Caco-2 (cell line): Measurements from ENCODE around the gene MAP2K5. TPM values are rescaled to one million over a fixed set of nuclear protein-coding genes. Genes with fewer than 3 reads are reported as not detected.

Experiments used
- BruUV-seq: library from RNA; stranded (reverse); fragments of 400-500 nt; replicated peaks from 2 replicates; lab custom pipeline; 2021; lab: Mats Ljungman, UMichigan
- CTCF ChIA-PET: fragments of 300-600 bp; sonication (Branson Sonifier 250); formaldehyde crosslinking; loops from one replicate; lab custom pipeline; 2022; ENCODE audit warnings: antibody characterized with exemption; lab: Charles Lee
- POLR2A ChIA-PET: fragments of 300-600 bp; sonication (Branson Sonifier 250); formaldehyde crosslinking; loops from one replicate; lab custom pipeline; 2022; ENCODE audit warnings: antibody characterized with exemption; lab: Charles Lee
- DNase-seq, 2 experiments: peaks; one replicate each; pipeline versions ENCODE4 v3.0.0 to v3.0.0-alpha.2; 2020 to 2022
- H3K27me3 ChIP-seq: replicated peaks from 2 replicates; pipeline ENCODE4 v1.6.0; 2011; ENCODE audit warnings: low read length; ENCODE audit not compliant: control insufficient read depth, insufficient read depth
- H3K36me3 ChIP-seq: 2 replicates; pipeline ENCODE4 v1.5.1; 2011; ENCODE audit warnings: low read length; ENCODE audit not compliant: control insufficient read depth, insufficient read depth
- H3K4me1 ChIP-seq: fragments of 250-450 bp; sonication (Bioruptor Pico); 2 replicates; pipeline ENCODE4 v1.5.1; 2020; ENCODE audit warnings: mild to moderate bottlenecking
- H3K4me3 ChIP-seq: 2 replicates; pipeline ENCODE4 v1.5.1; 2011; ENCODE audit warnings: low read depth, mild to moderate bottlenecking, control low read depth, low read length
- H3K9me3 ChIP-seq: fragments of 250-450 bp; sonication (Bioruptor Pico); 2 replicates; pipeline ENCODE4 v1.5.1; 2020; ENCODE audit warnings: mild to moderate bottlenecking, moderate library complexity
- H3K27ac Mint-ChIP-seq: one replicate; pipeline ENCODE4 v1.8.0; 2022; ENCODE audit warnings: mixed read lengths; ENCODE audit not compliant: unreplicated experiment
- H3K27me3 Mint-ChIP-seq: one replicate; pipeline ENCODE4 v1.8.0; 2022; ENCODE audit warnings: mixed read lengths; ENCODE audit not compliant: insufficient read depth, unreplicated experiment
- H3K36me3 Mint-ChIP-seq: one replicate; pipeline ENCODE4 v1.8.0; 2022; ENCODE audit warnings: mild to moderate bottlenecking, mixed read lengths; ENCODE audit not compliant: insufficient read depth, unreplicated experiment
- H3K4me1 Mint-ChIP-seq: one replicate; pipeline ENCODE4 v1.8.0; 2022; ENCODE audit warnings: low read depth, mixed read lengths; ENCODE audit not compliant: unreplicated experiment
- H3K4me3 Mint-ChIP-seq: one replicate; pipeline ENCODE4 v1.8.0; 2022; ENCODE audit warnings: mild to moderate bottlenecking, moderate library complexity, mixed read lengths; ENCODE audit not compliant: unreplicated experiment
- H3K9me3 Mint-ChIP-seq: one replicate; pipeline ENCODE4 v1.8.0; 2022; ENCODE audit warnings: mixed read lengths; ENCODE audit not compliant: unreplicated experiment
- intact Hi-C: fragments of 100-400 bp; cut with micrococcal nuclease; formaldehyde crosslinking; loops from one replicate; pipeline ENCODE4 v1.10.0; 2022; ENCODE audit not compliant: unreplicated experiment
- total RNA-seq: library from RNA; stranded (reverse); gene quantifications from 2 replicates; pipeline ENCODE4 v1.2.3, GENCODE V29; 2022
- TF ChIP-seq, protein P1 (sequence below), 2 experiments: fragments of 200-600 bp in 1 of 2; IDR thresholded peaks; 1 replicate in 1 of 2; 2 replicates in 1 of 2; pipeline versions ENCODE4 v1.5.1 to v1.8.0; 2011 to 2022; ENCODE audit warnings: antibody characterized with exemption in 1 of 2, control low read depth in 1 of 2, inconsistent platforms in 1 of 2, low read depth in 1 of 2, low read length in 1 of 2, mild to moderate bottlenecking in 1 of 2, moderate library complexity in 1 of 2; ENCODE audit not compliant: insufficient read depth in 1 of 2, severe bottlenecking in 1 of 2, unreplicated experiment in 1 of 2

The MAP2K5 gene
- total RNA-seq, 1 experiment from 2014 or later, result 12.2 TPM

DNA sequence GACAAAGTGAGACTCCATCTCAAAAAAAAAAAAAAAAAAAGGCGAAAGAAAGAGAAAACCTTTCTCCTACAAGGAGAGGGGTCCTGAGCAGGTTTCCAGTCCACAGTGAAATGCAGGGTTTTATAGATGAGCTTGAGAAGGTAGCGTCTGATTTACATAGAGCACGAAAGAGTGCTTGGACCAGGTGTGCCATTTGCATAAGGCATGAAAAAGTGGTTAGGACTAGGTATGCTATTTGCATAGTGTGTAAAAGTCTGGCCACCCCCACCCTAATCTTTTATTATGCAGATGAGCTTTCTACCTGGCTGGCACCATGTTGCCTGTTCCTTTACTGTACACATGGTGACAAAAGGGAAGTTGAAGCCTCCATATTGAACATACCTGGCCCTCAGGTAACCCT lies 311.0 kb downstream of the MAP2K5 start:
- Histone ChIP-seq H3K4me3 (no peak overlapping the region), H3K4me1 (peaks cover 11% of the 10 kb centered on the region), H3K9me3 (no peaks in the 10 kb centered on the region), H3K27me3 (no peaks in the 10 kb centered on the region), H3K36me3 (no peaks in the 10 kb centered on the region)
- intact Hi-C loops, result no loop called here
- H3K27ac Mint-ChIP-seq, result no peak overlapping the region
- H3K4me1 Mint-ChIP-seq, result peaks cover 19% of the 10 kb centered on the region
- no TSS peak for BruUV-seq
- no peaks in the 10 kb centered on the region for H3K27me3 Mint-ChIP-seq
- TF ChIP-seq, protein P1, sequence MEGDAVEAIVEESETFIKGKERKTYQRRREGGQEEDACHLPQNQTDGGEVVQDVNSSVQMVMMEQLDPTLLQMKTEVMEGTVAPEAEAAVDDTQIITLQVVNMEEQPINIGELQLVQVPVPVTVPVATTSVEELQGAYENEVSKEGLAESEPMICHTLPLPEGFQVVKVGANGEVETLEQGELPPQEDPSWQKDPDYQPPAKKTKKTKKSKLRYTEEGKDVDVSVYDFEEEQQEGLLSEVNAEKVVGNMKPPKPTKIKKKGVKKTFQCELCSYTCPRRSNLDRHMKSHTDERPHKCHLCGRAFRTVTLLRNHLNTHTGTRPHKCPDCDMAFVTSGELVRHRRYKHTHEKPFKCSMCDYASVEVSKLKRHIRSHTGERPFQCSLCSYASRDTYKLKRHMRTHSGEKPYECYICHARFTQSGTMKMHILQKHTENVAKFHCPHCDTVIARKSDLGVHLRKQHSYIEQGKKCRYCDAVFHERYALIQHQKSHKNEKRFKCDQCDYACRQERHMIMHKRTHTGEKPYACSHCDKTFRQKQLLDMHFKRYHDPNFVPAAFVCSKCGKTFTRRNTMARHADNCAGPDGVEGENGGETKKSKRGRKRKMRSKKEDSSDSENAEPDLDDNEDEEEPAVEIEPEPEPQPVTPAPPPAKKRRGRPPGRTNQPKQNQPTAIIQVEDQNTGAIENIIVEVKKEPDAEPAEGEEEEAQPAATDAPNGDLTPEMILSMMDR (IDR thresholded peaks at IDR 0.05; ENCODE audit: insufficient read depth in 1 of 2, low read depth in 1 of 2, low read length in 1 of 2, severe bottlenecking in 1 of 2, unreplicated experiment in 1 of 2), result no peak
- POLR2A ChIA-PET, result no interaction called here
- no peaks in the 10 kb centered on the region for H3K36me3 Mint-ChIP-seq
- CTCF ChIA-PET, result interaction anchor here (0.6 kb wide), 1 partner anchor 244 kb away, joined by 3 read pairs; no protein-coding TSS in a partner anchor
- no peaks in the 10 kb centered on the region for H3K9me3 Mint-ChIP-seq
- DNase-seq, result no peak
- H3K4me3 Mint-ChIP-seq, result no peak overlapping the region

DNA sequence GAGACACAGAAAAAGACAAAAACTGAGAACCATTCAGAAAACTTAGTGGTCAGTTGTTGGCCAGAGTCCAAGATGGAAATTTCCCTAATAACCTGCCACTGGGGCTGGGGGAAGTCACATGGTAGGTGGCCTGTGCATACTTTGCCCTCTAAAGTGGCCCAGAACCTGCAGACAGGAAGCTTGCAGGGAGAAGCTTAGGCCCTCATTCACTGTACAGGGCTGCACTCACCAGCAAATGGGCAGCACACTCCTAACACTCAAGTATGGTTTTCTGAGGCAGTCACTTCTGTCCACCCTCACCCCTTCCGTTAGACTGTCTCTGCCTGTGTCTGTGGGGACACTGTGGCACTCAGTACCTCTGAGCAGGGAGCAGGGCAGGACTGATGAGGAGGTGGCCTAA lies 311.9 kb downstream of the MAP2K5 start:
- TF ChIP-seq, protein P1 (IDR thresholded peaks at IDR 0.05; ENCODE audit: insufficient read depth in 1 of 2, low read depth in 1 of 2, low read length in 1 of 2, severe bottlenecking in 1 of 2, unreplicated experiment in 1 of 2), result no peak
- H3K4me3 Mint-ChIP-seq, result no peak overlapping the region
- DNase-seq, result no peak

DNA sequence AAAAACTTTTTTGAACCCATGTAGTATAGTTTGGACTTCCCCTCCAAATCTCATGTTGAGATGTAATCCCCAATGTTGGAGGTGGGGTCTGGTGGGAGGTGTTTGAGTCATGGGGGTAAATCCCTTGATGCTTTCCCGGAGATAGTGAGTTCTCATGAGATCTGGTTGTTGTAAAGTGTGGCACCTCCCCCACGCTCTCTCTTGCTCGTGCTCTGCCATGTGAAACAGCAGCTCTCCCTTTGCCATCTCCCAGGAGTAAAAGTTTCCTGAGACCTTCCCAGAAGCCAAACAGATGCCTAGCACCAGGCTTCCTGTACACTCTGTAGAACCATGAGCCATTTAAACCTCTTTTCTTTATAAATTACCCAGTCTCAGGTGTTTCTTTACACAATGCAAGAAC lies 313.3 kb downstream of the MAP2K5 start:
- TF ChIP-seq, protein P1 (IDR thresholded peaks at IDR 0.05; ENCODE audit: insufficient read depth in 1 of 2, low read depth in 1 of 2, low read length in 1 of 2, severe bottlenecking in 1 of 2, unreplicated experiment in 1 of 2), result no peak
- Histone ChIP-seq H3K9me3 (no peaks in the 10 kb centered on the region), H3K27me3 (no peaks in the 10 kb centered on the region), H3K36me3 (no peaks in the 10 kb centered on the region), H3K4me3 (no peak overlapping the region), H3K4me1 (peaks cover 11% of the 10 kb centered on the region)
- Mint-ChIP-seq H3K27ac (no peak overlapping the region), H3K4me1 (peaks cover 19% of the 10 kb centered on the region), H3K27me3 (no peaks in the 10 kb centered on the region), H3K36me3 (no peaks in the 10 kb centered on the region), H3K9me3 (no peaks in the 10 kb centered on the region), H3K4me3 (no peak overlapping the region)
- CTCF ChIA-PET, result no interaction called here
- no peak for DNase-seq
- POLR2A ChIA-PET, result no interaction called here
- intact Hi-C loops, result no loop called here
- BruUV-seq, result no TSS peak

More for the DNA sequence above, 311.9 kb downstream of the MAP2K5 start:
- Mint-ChIP-seq H3K27me3 (no peaks in the 10 kb centered on the region), H3K36me3 (no peaks in the 10 kb centered on the region), H3K27ac (no peak overlapping the region), H3K9me3 (no peaks in the 10 kb centered on the region), H3K4me1 (peaks cover 19% of the 10 kb centered on the region)
- CTCF ChIA-PET, result no interaction called here
- no TSS peak for BruUV-seq
- no peaks in the 10 kb centered on the region for H3K27me3 ChIP-seq
- no peaks in the 10 kb centered on the region for H3K9me3 ChIP-seq
- POLR2A ChIA-PET, result interaction anchor here (0.7 kb wide), 1 partner anchor 11 kb away, joined by 3 read pairs; no protein-coding TSS in a partner anchor
- peaks cover 11% of the 10 kb centered on the region for H3K4me1 ChIP-seq
- intact Hi-C loops, result no loop called here
- no peak overlapping the region for H3K4me3 ChIP-seq
- no peaks in the 10 kb centered on the region for H3K36me3 ChIP-seq

Other genes with a start within 250 kb of the MAP2K5 start
- 6.0 and 10.5 TPM in 2 replicates for gene C15orf61, start 21.6 kb upstream of the MAP2K5 start, total RNA-seq